ENCODE data around the gene UGP2.

Gene UGP2

GRCh38 chr2:63894167-63894566 lies 52.5 kb downstream of the UGP2 start:
- TF ChIP-seq CTCF (IDR thresholded peaks at IDR 0.05; ENCODE audit: low read length) (no peak), EZH2 (optimal IDR thresholded peaks at IDR 0.05; ENCODE audit: low read depth, low read length) (no peak), EZH2phosphoT487 (IDR thresholded peaks at IDR 0.05; ENCODE audit: low read length) (no peak)
- H2AFZ ChIP-seq (ENCODE audit: low read length): no peak overlapping the region
- H3F3A ChIP-seq (ENCODE audit: insufficient read depth, low read length): no peaks in the 10 kb centered on the region

GRCh38 chr2:63898839-63899238 lies 57.1 kb downstream of the UGP2 start:
- peaks cover 14% of the 10 kb centered on the region for H3F3A ChIP-seq (ENCODE audit: insufficient read depth, low read length)
- TF ChIP-seq EZH2 (optimal IDR thresholded peaks at IDR 0.05; ENCODE audit: low read depth, low read length) (no peak), CTCF (IDR thresholded peaks at IDR 0.05; ENCODE audit: low read length) (no peak), EZH2phosphoT487 (IDR thresholded peaks at IDR 0.05; ENCODE audit: low read length) (no peak)

More at GRCh38 chr2:63894167-63894566, 52.5 kb downstream of the UGP2 start:
- H3K4me1 ChIP-seq (ENCODE audit: low read length): no peaks in the 10 kb centered on the region
- H3K27ac ChIP-seq (ENCODE audit: low read length): no peak overlapping the region
- no peak overlapping the region for H3K4me3 ChIP-seq (ENCODE audit: low read length)
- no peaks in the 10 kb centered on the region for H4K20me1 ChIP-seq (ENCODE audit: insufficient read depth, low read length)
- H3K36me3 ChIP-seq (replicated peaks; ENCODE audit: insufficient read depth, low read length): peaks cover 4% of the 10 kb centered on the region; the same call in 1 of the 2 replicates
- H3K9ac ChIP-seq (ENCODE audit: low read length): no peak overlapping the region
- no peaks in the 10 kb centered on the region for H3K9me2 ChIP-seq (replicated peaks; ENCODE audit: insufficient read depth, low read length)
- no peaks in the 10 kb centered on the region for H3K27me3 ChIP-seq (replicated peaks; ENCODE audit: insufficient read depth, low read length)
- H3K4me2 ChIP-seq (ENCODE audit: low read depth, low read length): no peak overlapping the region
- no peaks in the 10 kb centered on the region for H3K79me2 ChIP-seq (ENCODE audit: low read length)
- no peak for DNase-seq
- H3K9me3 ChIP-seq (replicated peaks; ENCODE audit: insufficient read depth, low read length): no peaks in the 10 kb centered on the region

GRCh38 chr2:63899639-63900038 lies 57.9 kb downstream of the UGP2 start:
- no peaks in the 10 kb centered on the region for H3K36me3 ChIP-seq (replicated peaks; ENCODE audit: insufficient read depth, low read length)

More at GRCh38 chr2:63898839-63899238, 57.1 kb downstream of the UGP2 start:
- H3K9ac ChIP-seq (ENCODE audit: low read length): no peak overlapping the region
- H3K4me3 ChIP-seq (ENCODE audit: low read length): no peak overlapping the region
- H3K9me2 ChIP-seq (replicated peaks; ENCODE audit: insufficient read depth, low read length): no peaks in the 10 kb centered on the region
- no peak for DNase-seq
- no peak overlapping the region for H3K4me2 ChIP-seq (ENCODE audit: low read depth, low read length)
- no peaks in the 10 kb centered on the region for H4K20me1 ChIP-seq (ENCODE audit: insufficient read depth, low read length)
- peaks cover 13% of the 10 kb centered on the region; the same call in 1 of the 2 replicates for H3K4me1 ChIP-seq (ENCODE audit: low read length)
- no peaks in the 10 kb centered on the region for H3K27me3 ChIP-seq (replicated peaks; ENCODE audit: insufficient read depth, low read length)
- H3K9me3 ChIP-seq (replicated peaks; ENCODE audit: insufficient read depth, low read length): no peaks in the 10 kb centered on the region
- H3K27ac ChIP-seq (ENCODE audit: low read length): no peak overlapping the region
- H3K79me2 ChIP-seq (ENCODE audit: low read length): no peaks in the 10 kb centered on the region
- H3K36me3 ChIP-seq (replicated peaks; ENCODE audit: insufficient read depth, low read length): no peaks in the 10 kb centered on the region
- H2AFZ ChIP-seq (ENCODE audit: low read length): no peak overlapping the region

More at GRCh38 chr2:63899639-63900038, 57.9 kb downstream of the UGP2 start:
- no peak overlapping the region for H2AFZ ChIP-seq (ENCODE audit: low read length)
- H3K4me3 ChIP-seq (ENCODE audit: low read length): no peak overlapping the region
- H3K4me1 ChIP-seq (ENCODE audit: low read length): peaks cover 13% of the 10 kb centered on the region; the same call in 1 of the 2 replicates
- no peak for TF ChIP-seq EZH2 (optimal IDR thresholded peaks at IDR 0.05; ENCODE audit: low read depth, low read length)
- TF ChIP-seq EZH2phosphoT487 (IDR thresholded peaks at IDR 0.05; ENCODE audit: low read length): no peak
- TF ChIP-seq CTCF (IDR thresholded peaks at IDR 0.05; ENCODE audit: low read length): no peak
- H3K9ac ChIP-seq (ENCODE audit: low read length): no peak overlapping the region
- DNase-seq: no peak
- no peaks in the 10 kb centered on the region for H3K79me2 ChIP-seq (ENCODE audit: low read length)
- H3F3A ChIP-seq (ENCODE audit: insufficient read depth, low read length): peaks cover 14% of the 10 kb centered on the region
- no peak overlapping the region for H3K4me2 ChIP-seq (ENCODE audit: low read depth, low read length)
- H3K27me3 ChIP-seq (replicated peaks; ENCODE audit: insufficient read depth, low read length): no peaks in the 10 kb centered on the region
- no peaks in the 10 kb centered on the region for H4K20me1 ChIP-seq (ENCODE audit: insufficient read depth, low read length)
- H3K9me2 ChIP-seq (replicated peaks; ENCODE audit: insufficient read depth, low read length): no peaks in the 10 kb centered on the region
- no peaks in the 10 kb centered on the region for H3K9me3 ChIP-seq (replicated peaks; ENCODE audit: insufficient read depth, low read length)
- H3K27ac ChIP-seq (ENCODE audit: low read length): no peak overlapping the region

All from MM.1S (cell line).